GM12892 (cell line): ENCODE results near the gene SOBP.
A peak's percentile ranks its signal among the peaks of the same experiment; 100 is the strongest.

Source experiments
- DNase-seq: peaks from one replicate; pipeline ENCODE4 v3.0.0; 2011; ENCODE audit not compliant: insufficient read length
- FAIRE-seq: peaks from 2 replicates; lab custom pipeline; 2011; peaks lifted over from hg19 to GRCh38; lab: Jason Lieb, UNC
- POLR2A ChIP-seq: IDR thresholded peaks from 2 replicates; pipeline ENCODE4 v1.6.1; 2011; ENCODE audit warnings: low read depth, low read length, control low read depth
- POLR2AphosphoS5 ChIP-seq: IDR thresholded peaks from 2 replicates; pipeline ENCODE4 v1.6.1; 2011; ENCODE audit warnings: low read depth, low read length, control low read depth
- TAF1 ChIP-seq: IDR thresholded peaks from 2 replicates; pipeline ENCODE4 v1.6.1; 2011; ENCODE audit warnings: low read depth, mild to moderate bottlenecking, control low read depth, low read length, borderline replicate concordance

SOBP gene

DNA sequence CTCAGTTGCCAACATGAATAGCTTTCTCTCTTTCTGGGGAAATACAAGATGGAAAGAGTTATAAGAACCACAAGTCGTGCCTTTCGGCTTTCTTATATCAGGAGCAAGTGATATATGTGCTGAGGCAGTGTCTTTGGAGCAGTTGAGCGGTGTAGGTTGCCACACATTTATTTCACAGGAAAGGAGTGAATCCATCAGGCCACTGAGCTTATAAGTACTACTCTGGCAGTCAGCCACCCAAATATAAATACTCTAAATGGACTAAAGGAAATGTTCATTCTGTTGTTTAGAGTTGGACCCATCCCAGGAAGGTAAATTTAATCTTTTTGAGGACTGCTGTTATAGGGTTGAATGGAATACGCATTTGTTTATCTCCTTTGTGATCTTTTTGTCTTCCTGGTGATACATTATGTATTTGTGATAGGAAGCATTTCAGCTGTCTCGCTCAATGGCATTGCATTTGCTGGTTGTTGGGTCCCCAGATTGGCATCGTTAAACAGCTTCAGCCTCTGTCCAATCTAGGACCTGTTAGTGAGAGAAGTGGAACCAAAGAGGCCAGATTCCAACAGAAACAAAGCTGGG, 139.7 kb downstream of the SOBP start:
- TF ChIP-seq TAF1 (no peak), POLR2AphosphoS5 (no peak), POLR2A (no peak)
- DNase-seq (no peak), FAIRE-seq (no peak)

DNA sequence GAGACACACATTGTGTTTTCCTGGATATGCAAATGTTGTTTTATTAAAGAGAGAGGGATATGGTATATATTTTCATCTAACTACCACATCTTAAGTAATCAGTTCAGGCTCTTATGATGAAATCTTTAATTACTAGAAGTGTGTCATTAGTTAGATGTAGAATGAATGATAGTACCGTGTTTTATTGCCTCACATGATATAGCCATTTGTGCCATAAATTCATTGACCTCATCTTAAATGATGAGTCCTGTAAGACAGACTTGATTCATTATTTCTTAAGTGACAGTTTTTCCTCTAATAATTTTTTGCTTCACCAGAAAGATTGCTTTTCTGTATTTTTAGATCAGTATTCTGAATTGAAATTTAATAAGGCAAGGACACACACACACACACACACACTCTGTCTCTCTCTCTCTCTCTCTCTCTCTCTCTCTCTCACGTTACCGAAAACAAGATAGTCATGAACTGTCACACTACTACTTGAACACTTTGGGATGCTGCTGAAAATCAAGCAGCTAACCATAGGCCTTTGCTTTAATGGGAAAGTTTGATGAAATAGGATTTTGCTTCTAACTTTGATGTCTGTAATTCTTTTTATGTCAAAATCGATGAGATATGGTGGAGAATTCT, 140.5 kb downstream of the SOBP start:
- DNase-seq, result no peak
- no peak for TF ChIP-seq POLR2AphosphoS5
- TF ChIP-seq TAF1, result no peak
- no peak for TF ChIP-seq POLR2A
- FAIRE-seq, result no peak

DNA sequence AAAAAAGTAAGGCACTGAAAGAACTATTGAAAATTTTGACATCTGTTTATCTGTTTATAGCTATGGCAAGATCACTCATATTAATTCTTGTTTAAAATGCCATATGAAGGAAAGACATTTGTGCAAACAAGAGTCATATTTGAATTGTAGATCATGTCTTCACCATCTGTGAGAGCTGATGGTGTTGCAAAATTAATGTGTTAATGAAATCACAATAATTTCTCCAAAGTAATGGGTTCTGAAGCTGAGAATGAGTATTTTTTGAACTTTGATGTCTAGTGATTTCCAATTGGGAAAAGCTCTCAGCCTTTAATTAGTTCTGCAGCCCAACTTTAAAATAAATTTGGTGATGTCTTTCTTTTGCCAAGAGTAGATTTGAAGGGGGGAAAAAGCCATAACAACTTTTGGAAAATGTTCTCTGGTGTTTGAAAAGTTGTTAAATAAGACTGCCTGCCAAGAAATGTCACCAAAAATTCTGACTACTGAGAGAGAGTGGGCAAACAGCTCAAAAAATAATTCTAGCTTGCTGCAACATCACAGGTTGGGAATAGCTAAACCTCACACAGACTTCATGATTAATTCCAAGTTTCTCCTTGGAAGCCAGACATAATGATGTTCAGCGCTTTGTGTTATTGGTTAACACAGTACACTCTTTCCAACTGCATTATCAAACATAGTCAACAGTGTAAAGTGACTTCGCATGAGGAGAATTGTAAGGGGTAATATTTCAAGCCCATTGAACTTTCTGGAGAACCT, 142.6 kb downstream of the SOBP start:
- no peak for FAIRE-seq
- no peak for DNase-seq
- no peak for TF ChIP-seq POLR2AphosphoS5
- no peak for TF ChIP-seq POLR2A
- TF ChIP-seq TAF1, result no peak

DNA sequence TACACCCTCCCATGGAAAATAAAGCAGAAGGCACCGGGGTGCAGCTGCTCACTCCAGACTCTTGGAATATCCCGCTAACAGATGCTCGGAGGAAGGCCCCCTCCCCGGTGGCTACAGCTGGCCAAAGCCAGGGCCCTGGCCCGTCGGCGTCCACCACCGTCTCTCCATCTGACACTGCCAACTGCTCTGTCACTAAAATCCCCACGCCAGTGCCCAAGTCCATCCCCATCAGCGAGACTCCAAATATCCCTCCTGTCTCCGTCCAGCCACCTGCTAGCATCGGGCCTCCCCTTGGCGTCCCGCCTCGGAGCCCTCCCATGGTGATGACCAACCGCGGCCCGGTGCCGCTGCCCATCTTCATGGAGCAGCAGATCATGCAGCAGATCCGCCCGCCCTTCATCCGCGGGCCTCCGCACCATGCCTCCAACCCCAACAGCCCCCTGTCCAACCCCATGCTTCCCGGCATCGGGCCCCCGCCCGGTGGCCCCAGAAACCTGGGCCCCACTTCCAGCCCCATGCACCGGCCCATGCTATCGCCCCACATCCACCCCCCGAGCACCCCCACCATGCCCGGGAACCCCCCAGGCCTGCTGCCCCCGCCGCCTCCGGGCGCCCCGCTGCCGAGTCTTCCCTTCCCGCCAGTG, 143.9 kb downstream of the SOBP start:
- no peak for TF ChIP-seq POLR2A
- no peak for TF ChIP-seq POLR2AphosphoS5
- TF ChIP-seq TAF1, result no peak
- FAIRE-seq (no peak), DNase-seq (no peak)

DNA sequence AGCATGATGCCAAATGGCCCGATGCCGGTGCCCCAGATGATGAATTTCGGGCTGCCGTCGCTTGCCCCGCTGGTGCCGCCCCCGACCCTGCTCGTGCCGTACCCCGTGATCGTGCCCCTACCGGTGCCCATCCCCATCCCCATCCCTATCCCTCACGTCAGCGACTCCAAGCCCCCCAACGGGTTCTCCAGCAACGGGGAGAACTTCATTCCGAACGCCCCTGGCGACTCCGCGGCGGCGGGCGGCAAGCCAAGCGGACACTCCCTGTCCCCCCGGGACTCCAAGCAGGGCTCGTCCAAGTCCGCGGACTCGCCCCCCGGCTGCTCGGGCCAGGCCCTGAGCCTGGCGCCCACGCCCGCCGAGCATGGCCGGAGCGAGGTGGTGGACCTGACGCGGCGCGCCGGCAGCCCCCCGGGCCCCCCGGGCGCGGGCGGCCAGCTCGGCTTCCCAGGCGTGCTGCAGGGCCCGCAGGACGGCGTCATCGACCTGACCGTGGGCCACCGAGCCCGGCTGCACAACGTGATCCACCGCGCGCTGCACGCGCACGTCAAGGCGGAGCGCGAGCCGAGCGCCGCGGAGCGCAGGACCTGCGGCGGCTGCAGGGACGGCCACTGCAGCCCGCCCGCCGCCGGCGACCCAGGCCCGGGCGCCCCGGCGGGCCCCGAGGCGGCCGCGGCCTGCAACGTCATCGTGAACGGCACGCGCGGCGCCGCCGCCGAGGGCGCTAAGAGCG, 144.6 kb downstream of the SOBP start:
- TF ChIP-seq POLR2AphosphoS5, result no peak
- TF ChIP-seq POLR2A, result no peak
- TF ChIP-seq TAF1, result no peak
- FAIRE-seq (no peak), DNase-seq (peak; percentile 38)

DNA sequence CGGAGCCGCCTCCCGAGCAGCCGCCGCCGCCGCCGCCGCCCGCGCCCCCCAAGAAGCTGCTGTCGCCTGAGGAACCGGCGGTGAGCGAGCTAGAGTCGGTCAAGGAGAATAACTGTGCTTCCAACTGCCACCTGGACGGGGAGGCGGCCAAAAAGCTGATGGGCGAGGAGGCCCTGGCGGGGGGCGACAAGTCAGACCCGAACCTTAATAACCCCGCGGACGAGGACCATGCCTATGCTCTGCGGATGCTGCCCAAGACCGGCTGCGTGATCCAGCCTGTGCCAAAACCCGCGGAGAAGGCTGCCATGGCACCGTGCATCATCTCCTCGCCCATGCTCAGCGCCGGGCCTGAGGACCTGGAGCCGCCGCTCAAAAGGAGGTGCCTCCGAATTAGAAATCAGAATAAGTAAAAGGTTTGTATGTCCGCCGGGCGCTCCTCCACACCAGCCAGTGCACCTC, 145.2 kb downstream of the SOBP start:
- TF ChIP-seq TAF1 (no peak), POLR2A (no peak), POLR2AphosphoS5 (no peak)
- DNase-seq (no peak), FAIRE-seq (no peak)

DNA sequence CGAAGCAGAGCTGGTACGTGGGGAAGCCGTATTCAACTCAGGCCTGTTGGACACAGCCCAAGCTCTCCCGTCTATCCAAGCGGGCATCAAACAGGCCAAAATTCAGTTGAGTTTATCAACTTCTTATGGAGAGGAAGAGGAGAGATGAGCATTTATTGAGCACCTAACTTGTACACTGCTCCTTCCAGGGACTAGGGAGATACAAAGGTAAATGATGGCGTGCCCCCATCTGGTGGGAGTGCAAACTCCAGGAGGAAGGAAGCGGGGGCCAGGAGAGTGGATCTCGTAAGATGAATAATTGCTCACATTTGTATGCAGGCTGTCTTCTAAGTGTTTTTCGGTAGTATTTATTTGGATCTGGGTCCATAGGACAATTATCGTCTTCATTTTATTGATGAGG, 146.6 kb downstream of the SOBP start:
- FAIRE-seq (no peak), DNase-seq (no peak)
- no peak for TF ChIP-seq POLR2A

DNA sequence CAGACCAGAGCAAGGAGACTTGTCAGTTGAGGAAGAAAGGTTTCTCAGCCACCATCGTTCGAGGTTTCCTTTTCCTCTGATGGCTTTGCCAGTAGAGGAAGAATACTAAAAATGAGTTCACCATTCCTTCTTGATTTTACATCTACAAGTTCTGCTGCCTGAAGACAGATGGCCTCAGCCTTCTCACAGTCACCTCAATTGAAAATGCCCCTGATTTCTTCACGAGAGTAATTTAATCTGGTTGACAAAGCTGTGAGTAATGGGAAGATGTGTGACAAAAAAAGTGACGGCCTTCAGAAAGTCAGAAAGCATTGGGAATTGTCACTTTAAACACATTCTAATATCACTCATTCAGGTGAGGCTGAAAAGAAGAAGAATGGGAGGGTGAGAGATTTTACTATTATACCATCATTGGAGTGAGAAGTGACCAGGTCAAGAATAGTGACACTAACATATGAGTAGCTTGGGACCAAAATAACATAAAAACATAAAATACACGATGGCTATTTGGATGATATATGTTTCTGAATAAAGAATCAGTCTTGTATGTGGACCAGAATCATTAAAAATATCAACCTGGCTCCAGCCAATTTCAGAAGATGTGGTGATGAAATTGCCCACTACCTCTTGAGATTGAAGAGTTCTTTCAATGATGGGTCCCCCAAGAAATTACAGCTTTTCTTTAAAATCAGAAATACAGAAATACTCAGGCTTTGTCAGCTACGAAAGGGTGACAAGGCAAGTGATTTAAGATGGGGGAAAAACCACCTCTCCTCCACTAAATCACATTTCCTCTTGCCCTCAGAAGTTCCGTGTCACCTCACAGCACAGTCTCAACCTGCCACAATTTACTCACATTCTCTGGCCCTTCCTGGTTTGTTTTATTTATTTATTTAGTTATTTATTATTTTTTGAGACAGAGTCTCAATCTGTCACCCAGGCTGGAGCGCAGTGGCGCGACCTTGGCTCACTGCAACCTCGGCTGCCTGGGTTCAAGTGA, 147.7 kb downstream of the SOBP start:
- FAIRE-seq (peak; percentile 66), DNase-seq (no peak)
- TF ChIP-seq TAF1 (no peak), POLR2A (no peak), POLR2AphosphoS5 (no peak)

DNA sequence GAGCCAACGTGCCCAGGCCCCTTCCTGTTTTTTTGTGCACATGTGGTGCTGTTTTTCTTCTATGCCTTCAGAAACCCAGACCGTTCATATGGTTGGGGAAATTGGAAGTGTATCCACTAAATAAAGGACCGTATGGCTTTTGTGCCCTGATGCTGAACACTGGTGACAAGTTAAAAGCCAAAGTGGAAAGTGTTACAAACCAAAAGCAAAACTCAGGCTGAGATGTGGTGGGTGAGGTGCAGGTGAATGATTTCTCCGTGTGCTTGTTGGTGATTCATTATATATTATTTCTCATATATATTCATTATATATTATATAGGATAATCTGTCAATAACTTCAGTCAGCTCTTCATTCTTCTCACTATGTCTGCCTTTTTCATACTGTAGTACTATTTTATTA, 148.6 kb downstream of the SOBP start:
- no peak for FAIRE-seq
- no peak for TF ChIP-seq TAF1
- TF ChIP-seq POLR2A, result no peak
- no peak for TF ChIP-seq POLR2AphosphoS5
- no peak for DNase-seq

DNA sequence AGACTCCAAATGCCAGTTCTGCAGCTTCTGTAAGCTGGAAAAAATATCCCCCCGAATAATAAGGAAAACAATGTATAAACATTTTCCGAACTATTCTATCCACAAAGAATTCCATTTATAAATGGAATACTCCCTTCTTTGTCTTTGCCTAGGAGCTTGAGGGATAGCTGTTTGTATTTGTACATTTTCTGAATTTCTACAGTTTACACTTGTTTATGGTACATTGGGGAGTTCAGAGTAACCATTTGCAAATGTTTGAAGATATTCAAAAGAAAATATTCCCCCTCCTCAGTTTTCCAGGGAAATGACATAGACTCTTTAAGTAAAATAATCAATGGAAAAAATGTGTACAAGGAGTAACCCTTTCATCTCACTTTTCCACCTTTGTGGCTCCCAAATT, 149.6 kb downstream of the SOBP start:
- DNase-seq (no peak), FAIRE-seq (no peak)
- TF ChIP-seq POLR2AphosphoS5, result no peak
- TF ChIP-seq POLR2A, result no peak
- TF ChIP-seq TAF1, result no peak
